D721Med (cell line): ENCODE data around the gene TCEAL8.

Experiments used
- DNase-seq: peaks from one replicate; pipeline ENCODE4 v3.0.0; 2011; ENCODE audit warnings: low spot score; ENCODE audit not compliant: insufficient read length
- FAIRE-seq: peaks from 2 replicates; lab custom pipeline; 2011; peaks lifted over from hg19 to GRCh38; lab: Jason Lieb, UNC
- CTCF ChIP-seq: IDR thresholded peaks from 2 replicates; pipeline ENCODE4 v1.5.1; 2012; ENCODE audit warnings: mild to moderate bottlenecking, control low read depth; ENCODE audit not compliant: insufficient read depth; ENCODE audit errors: missing control alignments

TCEAL8 gene

DNA sequence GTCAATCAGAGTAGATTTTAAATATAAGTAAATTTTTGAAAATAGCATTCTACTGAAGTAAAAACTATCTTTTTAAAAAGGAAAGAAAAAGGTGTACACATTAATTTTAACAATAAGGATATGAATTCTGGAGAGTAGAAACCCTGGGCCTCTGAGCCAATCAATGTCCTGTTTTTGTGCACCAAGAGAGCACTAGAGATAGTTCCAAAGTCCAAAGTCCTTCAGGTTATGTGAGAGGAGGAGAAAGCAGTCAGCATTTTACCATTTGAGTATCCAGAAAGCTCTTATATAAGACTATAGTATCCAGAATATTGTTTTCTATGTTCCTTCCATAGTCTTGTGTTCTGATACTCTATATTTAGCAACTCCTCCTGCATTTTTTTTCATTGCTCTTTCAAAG lies 3.3 kb upstream of the TCEAL8 start:
- no peak for FAIRE-seq
- DNase-seq, result no peak
- no peak for TF ChIP-seq CTCF

DNA sequence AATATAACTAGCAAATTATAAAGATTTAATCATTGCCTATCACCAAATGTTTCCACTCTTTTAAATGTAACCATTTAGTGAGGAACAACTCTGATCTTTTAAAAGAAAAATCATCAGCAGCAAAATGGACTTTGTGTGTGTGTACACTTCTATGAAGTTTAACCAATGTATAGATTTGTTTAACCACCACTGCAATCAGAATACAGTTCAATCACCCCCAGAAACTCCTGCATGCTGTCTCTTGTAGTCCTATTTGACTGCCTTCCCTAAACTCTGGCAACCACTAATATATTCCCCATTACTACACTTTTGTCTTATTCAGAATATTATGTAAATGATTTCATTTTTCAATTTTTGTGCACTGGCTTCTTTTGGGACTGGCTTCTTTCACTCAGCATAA lies 1.7 kb upstream of the TCEAL8 start:
- no peak for TF ChIP-seq CTCF
- DNase-seq (no peak), FAIRE-seq (no peak)

- TF ChIP-seq CTCF, result no peak
- FAIRE-seq, result no peak
- DNase-seq, result no peak
Measured at GRCh38 chrX:103254171-103254824, 657 bp downstream of the TCEAL8 start.

DNA sequence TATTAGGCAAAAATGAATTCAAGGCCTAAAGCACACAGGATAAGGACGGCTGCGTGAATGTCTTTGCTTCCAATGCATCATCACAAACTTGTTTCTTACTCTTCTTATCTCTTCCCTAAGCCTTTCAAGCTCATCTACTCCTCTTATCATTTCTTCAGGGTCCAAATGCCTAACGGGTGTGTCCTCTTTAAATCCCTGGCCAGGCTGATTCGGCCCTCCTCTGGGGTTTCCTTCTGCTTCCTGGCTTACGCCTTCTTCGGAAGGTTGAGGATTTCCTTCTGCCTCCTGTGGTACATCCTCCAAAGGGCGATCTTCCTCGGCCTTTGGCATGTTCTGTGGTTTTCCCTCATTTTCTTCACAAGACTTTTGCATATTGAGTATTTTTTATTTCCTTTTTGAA lies 1.3 kb downstream of the TCEAL8 start:
- no peak for TF ChIP-seq CTCF
- FAIRE-seq (no peak), DNase-seq (no peak)

DNA sequence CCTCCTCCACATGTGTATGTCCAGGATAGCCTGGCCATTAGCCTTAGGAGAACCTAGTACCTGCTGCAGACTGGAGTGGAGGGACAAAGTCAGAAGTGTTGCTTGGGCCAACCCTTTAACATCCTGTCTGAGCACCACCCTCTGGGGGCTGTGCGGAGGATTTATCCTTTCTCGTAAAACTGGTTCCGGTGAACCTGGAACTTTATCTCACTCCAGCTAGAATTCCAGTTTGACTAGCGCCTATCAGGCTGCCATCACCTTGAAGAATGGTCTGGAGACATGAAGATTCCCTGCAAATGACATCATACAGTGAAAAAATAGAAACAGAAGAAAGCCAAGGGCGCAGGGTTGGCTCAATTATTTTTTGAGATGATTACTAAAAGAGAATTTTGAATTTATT lies 4.0 kb downstream of the TCEAL8 start:
- TF ChIP-seq CTCF, result no peak
- FAIRE-seq (no peak), DNase-seq (no peak)

- no peak for TF ChIP-seq CTCF
- FAIRE-seq (no peak), DNase-seq (no peak)
Measured at GRCh38 chrX:103249805-103250204, 5.2 kb downstream of the TCEAL8 start.

GRCh38 chrX:103248553-103248952 lies 6.4 kb downstream of the TCEAL8 start:
- DNase-seq, result no peak
- TF ChIP-seq CTCF, result peak; percentile 38
- peak; percentile 16 for FAIRE-seq
